ENCODE results near the gene UNC5B.
"Not testable (repeated sequence)": the region's sequence is repeated elsewhere in the genome, so short reads cannot be mapped to it uniquely, and the experiment has no call there.

Gene UNC5B

DNA sequence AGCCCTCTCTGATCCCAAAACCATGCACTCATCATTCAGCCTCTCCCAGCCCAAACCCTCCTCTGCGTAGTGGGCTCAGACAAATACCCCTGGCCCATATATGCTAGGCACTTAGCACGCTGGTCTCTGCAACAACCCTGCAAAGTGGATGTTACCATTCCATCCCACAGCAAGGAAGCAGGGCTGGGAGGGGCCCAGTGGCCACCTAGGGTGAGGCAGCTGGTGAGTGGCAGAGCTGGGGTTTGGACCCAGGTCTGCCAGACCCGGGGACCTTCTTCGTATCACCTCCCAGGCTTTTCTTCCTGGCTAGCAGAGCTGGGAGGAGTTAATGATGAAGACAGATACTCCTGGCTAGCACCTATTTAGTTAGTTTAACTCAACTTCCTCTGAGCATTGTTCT lies 73.6 kb downstream of the UNC5B start:
- DNase-seq = no peak

GRCh38 chr10:71286521-71287294 lies 74.3 kb downstream of the UNC5B start:
- DNase-seq = no peak

DNA sequence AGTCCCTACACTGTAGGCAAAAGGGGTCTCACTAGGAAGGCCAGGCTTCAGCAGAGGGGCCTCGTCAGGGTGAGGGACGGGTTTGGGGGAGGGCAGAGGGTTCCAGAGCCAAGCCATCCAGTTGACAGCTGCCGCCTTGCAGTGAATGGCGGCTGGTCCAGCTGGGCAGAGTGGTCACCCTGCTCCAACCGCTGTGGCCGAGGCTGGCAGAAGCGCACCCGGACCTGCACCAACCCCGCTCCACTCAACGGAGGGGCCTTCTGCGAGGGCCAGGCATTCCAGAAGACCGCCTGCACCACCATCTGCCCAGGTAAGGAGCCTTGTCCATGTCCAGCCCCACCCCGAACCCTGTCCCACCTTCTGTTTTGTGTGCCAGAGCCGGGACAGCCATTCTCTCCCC lies 75.1 kb downstream of the UNC5B start:
- no peak for DNase-seq

DNA sequence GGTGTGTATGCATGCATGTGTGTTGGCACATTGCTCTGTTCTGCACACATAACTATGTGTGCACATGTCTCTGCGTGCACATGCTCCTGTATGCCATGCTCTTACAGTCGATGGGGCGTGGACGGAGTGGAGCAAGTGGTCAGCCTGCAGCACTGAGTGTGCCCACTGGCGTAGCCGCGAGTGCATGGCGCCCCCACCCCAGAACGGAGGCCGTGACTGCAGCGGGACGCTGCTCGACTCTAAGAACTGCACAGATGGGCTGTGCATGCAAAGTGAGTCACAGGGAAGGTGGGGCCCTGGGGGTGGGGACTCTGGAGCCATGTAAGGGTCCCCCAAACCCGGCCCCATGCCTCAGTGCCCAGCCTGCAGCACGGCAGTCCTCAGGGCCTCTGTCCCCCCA lies 76.1 kb downstream of the UNC5B start:
- no peak for DNase-seq

DNA sequence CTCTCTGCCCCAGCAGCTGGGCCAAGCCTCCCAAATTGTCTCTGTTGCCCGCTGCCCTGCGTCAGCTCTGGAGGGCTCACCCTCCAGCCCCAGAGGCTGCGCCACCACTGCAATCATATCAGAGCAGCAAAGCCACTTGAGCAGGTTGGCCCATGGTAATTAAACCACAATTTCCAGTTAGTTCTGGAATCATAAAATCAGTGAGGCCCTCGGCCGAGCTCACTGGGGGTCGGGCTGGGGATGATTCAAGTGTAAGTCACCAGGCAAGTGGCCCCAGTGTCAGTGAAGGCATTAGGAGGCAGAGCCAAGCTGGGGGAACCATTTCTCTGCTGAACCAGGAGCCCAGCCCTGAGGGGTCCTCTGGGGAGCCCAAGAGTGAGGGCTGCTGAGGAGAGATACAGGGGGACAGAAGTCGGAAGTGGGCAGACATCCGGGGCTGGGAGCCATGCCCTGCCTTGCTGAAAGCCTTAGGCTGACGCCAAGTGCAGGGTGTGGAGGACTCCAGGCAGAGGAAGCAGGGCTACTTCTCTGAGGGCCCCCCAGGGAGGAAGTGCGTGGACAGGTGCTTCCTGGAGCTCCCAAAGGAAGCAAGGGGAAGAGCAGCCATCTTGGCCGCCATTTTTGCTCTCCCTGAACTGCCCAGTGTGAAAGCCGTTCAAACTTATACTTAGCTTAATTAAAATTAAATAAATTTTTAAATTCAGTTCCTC lies 77.2 kb downstream of the UNC5B start:
- DNase-seq = no peak

DNA sequence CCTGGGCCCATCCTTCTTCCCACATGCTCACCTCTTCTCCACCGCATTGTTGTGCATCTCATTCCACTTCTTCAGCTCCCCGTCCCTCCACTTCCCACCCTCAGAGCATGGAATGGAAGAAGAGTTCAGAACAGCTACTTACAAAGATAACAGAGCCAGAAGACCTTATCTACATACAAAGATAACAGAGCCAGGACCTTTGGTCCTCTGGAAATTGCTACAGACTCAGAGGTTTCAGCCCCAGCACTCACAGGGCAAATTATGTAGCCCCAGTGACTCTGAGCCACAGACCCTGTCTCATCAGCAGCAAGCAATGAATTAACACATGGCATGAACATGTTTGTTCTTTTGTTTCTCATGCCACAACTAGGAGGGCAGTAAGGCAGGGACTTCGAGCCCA lies 78.0 kb downstream of the UNC5B start:
- DNase-seq = no peak

DNA sequence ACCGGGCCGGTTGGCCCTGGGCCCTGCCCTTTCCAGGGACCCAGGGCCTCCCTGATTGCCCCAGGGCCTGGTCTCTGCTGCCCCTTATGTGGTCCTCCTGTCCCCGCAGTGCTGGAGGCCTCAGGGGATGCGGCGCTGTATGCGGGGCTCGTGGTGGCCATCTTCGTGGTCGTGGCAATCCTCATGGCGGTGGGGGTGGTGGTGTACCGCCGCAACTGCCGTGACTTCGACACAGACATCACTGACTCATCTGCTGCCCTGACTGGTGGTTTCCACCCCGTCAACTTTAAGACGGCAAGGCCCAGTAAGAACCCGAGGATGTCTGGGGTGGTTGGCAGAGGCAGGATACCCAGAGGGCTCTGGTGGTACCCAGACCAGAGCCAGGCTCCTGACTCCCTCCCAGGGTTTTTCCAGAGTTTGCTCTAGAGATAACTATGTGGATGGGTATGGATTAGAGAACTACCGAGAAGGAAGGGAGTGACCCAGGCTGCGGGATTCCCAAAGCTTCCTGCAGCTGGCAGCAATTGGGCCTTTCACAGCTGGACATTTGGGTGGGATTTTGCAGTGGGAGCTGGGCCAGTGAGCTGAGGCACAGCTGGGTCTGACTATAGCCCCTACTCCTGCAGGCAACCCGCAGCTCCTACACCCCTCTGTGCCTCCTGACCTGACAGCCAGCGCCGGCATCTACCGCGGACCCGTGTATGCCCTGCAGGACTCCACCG lies 78.6 kb downstream of the UNC5B start:
- no peak for DNase-seq

DNA sequence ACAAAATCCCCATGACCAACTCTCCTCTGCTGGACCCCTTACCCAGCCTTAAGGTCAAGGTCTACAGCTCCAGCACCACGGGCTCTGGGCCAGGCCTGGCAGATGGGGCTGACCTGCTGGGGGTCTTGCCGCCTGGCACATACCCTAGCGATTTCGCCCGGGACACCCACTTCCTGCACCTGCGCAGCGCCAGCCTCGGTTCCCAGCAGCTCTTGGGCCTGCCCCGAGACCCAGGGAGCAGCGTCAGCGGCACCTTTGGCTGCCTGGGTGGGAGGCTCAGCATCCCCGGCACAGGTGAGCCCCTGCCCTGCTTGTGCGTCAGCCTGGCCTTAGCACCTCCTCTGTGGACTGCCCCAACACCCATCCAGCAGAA lies 79.1 kb downstream of the UNC5B start:
- no peak for DNase-seq

GRCh38 chr10:71292624-71293445 lies 80.5 kb downstream of the UNC5B start:
- DNase-seq = no peak

DNA sequence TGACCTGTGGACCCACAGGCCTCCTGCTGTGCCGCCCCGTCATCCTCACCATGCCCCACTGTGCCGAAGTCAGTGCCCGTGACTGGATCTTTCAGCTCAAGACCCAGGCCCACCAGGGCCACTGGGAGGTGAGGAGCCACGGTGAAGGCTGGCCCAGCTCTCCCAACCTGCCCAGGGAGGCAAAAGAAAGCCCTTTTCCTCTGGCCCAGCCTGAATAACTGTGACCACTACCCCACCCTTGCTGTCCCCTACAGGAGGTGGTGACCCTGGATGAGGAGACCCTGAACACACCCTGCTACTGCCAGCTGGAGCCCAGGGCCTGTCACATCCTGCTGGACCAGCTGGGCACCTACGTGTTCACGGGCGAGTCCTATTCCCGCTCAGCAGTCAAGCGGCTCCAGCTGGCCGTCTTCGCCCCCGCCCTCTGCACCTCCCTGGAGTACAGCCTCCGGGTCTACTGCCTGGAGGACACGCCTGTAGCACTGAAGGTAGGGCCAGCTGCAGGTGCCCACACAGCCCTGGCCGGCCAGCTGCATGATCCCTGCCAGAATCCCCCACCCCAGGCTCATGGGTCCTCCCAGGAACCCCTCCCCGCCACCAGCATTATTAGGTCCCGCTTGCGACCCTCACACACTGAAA lies 81.2 kb downstream of the UNC5B start:
- DNase-seq = no peak

- DNase-seq = no peak
Observed at GRCh38 chr10:71294091-71294561, 81.8 kb downstream of the UNC5B start.

GRCh38 chr10:71294856-71295255 lies 82.5 kb downstream of the UNC5B start:
- DNase-seq = no peak

GRCh38 chr10:71295641-71296040 lies 83.3 kb downstream of the UNC5B start:
- DNase-seq = no peak

DNA sequence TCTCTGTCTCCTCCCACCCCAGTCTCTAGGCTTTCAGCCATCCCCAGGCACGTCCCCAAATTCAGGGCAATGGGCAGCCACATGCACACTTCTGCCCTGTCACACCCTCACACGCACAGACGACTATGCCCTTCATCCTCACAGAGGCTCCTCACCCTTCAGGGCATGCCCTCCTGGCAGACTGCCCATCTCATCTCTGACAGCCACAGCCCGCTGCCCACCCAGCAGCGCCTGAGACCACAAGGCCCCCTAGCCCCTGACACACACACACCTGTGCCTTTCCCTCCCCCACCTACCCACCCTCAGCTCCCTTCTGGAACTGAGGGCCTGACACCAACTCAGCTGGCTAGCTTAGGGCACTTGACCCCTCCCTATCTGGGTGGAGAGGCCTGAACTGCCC lies 83.7 kb downstream of the UNC5B start:
- DNase-seq = no peak

- DNase-seq = not testable (repeated sequence)
Observed at GRCh38 chr10:71296811-71297210, 84.4 kb downstream of the UNC5B start.

GRCh38 chr10:71297343-71297742 lies 85.0 kb downstream of the UNC5B start:
- no peak for DNase-seq

- no peak for DNase-seq
Observed at GRCh38 chr10:71299071-71299785, 86.9 kb downstream of the UNC5B start.

- no peak for DNase-seq
Observed at GRCh38 chr10:71300555-71301370, 88.4 kb downstream of the UNC5B start.

GRCh38 chr10:71301371-71301916 lies 89.1 kb downstream of the UNC5B start:
- no peak for DNase-seq

GRCh38 chr10:71302451-71302850 lies 90.1 kb downstream of the UNC5B start:
- DNase-seq = no peak

Measured in activated T-cell treated with anti-CD3 and anti-CD28 coated beads for 4 hours (primary cell).